Activated naive CD8-positive, alpha-beta T cell treated with anti-CD3 and anti-CD28 coated beads for 36 hours (primary cell): ENCODE measurements around the gene SETBP1. TPM values are rescaled to one million over a fixed set of nuclear protein-coding genes. Genes with fewer than 3 reads are reported as not detected.

ENCODE experiments used
- DNase-seq: peaks from one replicate; pipeline ENCODE4 v3.0.0; 2021
- H3K27ac Mint-ChIP-seq: one replicate; pipeline ENCODE4 v1.8.0; 2022; ENCODE audit warnings: mild to moderate bottlenecking, moderate library complexity, mixed read lengths
- H3K27me3 Mint-ChIP-seq: one replicate; pipeline ENCODE4 v1.8.0; 2022; ENCODE audit warnings: mild to moderate bottlenecking, mixed read lengths
- H3K36me3 Mint-ChIP-seq: one replicate; pipeline ENCODE4 v1.8.0; 2021; ENCODE audit warnings: mild to moderate bottlenecking, mixed read lengths
- H3K4me1 Mint-ChIP-seq: one replicate; pipeline ENCODE4 v1.8.0; 2021; ENCODE audit warnings: mixed read lengths
- H3K4me3 Mint-ChIP-seq: one replicate; pipeline ENCODE4 v1.8.0; 2022; ENCODE audit warnings: mild to moderate bottlenecking, moderate library complexity, mixed read lengths
- H3K9me3 Mint-ChIP-seq: one replicate; pipeline ENCODE4 v1.8.0; 2022; ENCODE audit warnings: mixed read lengths
- total RNA-seq, 2 experiments: library from RNA; stranded (reverse); gene quantifications; one replicate each; pipeline ENCODE4 v1.2.3, GENCODE V29; 2021

Gene SETBP1
- total RNA-seq, 2 experiments from 2014 or later = 3.8 to 3.9 TPM

- H3K27ac Mint-ChIP-seq = no peak overlapping the region
- no peaks in the 10 kb centered on the region for H3K36me3 Mint-ChIP-seq
These were observed 228.6 kb downstream of the SETBP1 start for GRCh38 chr18:44909191-44909719.

GRCh38 chr18:44911260-44911659, 230.6 kb downstream of the SETBP1 start:
- H3K27me3 Mint-ChIP-seq = peaks cover 34% of the 10 kb centered on the region
- peaks cover 2% of the 10 kb centered on the region for H3K9me3 Mint-ChIP-seq
- H3K36me3 Mint-ChIP-seq = no peaks in the 10 kb centered on the region
- H3K27ac Mint-ChIP-seq = no peak overlapping the region
- H3K4me1 Mint-ChIP-seq = peaks cover 14% of the 10 kb centered on the region
- no peak overlapping the region for H3K4me3 Mint-ChIP-seq
- DNase-seq = no peak

More at GRCh38 chr18:44909191-44909719, 228.6 kb downstream of the SETBP1 start:
- Mint-ChIP-seq H3K9me3 (peaks cover 2% of the 10 kb centered on the region), H3K4me3 (no peak overlapping the region), H3K27me3 (peaks cover 37% of the 10 kb centered on the region), H3K4me1 (peaks cover 20% of the 10 kb centered on the region)
- DNase-seq = no peak

- H3K9me3 Mint-ChIP-seq = peaks cover 2% of the 10 kb centered on the region
These were observed 231.1 kb downstream of the SETBP1 start for GRCh38 chr18:44911773-44912172.

GRCh38 chr18:44912740-44913478, 232.2 kb downstream of the SETBP1 start:
- peaks cover 2% of the 10 kb centered on the region for H3K9me3 Mint-ChIP-seq
- no peak for DNase-seq
- no peaks in the 10 kb centered on the region for H3K36me3 Mint-ChIP-seq
- no peak overlapping the region for H3K27ac Mint-ChIP-seq
- H3K4me3 Mint-ChIP-seq = no peak overlapping the region
- H3K27me3 Mint-ChIP-seq = peaks cover 31% of the 10 kb centered on the region
- peaks cover 14% of the 10 kb centered on the region for H3K4me1 Mint-ChIP-seq

More at GRCh38 chr18:44911773-44912172, 231.1 kb downstream of the SETBP1 start:
- H3K4me1 Mint-ChIP-seq = peaks cover 14% of the 10 kb centered on the region
- DNase-seq = no peak
- H3K36me3 Mint-ChIP-seq = no peaks in the 10 kb centered on the region
- H3K27me3 Mint-ChIP-seq = peaks cover 29% of the 10 kb centered on the region
- H3K27ac Mint-ChIP-seq = no peak overlapping the region
- H3K4me3 Mint-ChIP-seq = no peak overlapping the region

GRCh38 chr18:44914028-44914427, 233.3 kb downstream of the SETBP1 start:
- Mint-ChIP-seq H3K4me3 (no peak overlapping the region), H3K27ac (no peak overlapping the region), H3K36me3 (no peaks in the 10 kb centered on the region), H3K27me3 (peaks cover 28% of the 10 kb centered on the region), H3K4me1 (peaks cover 12% of the 10 kb centered on the region), H3K9me3 (no peaks in the 10 kb centered on the region)
- DNase-seq = no peak

- no peak overlapping the region for H3K27ac Mint-ChIP-seq
- peaks cover 6% of the 10 kb centered on the region for H3K4me1 Mint-ChIP-seq
- no peaks in the 10 kb centered on the region for H3K36me3 Mint-ChIP-seq
- H3K4me3 Mint-ChIP-seq = no peak overlapping the region
- no peaks in the 10 kb centered on the region for H3K9me3 Mint-ChIP-seq
- peaks cover 21% of the 10 kb centered on the region for H3K27me3 Mint-ChIP-seq
- no peak for DNase-seq
These were observed 234.5 kb downstream of the SETBP1 start for GRCh38 chr18:44915213-44915612.

- H3K27me3 Mint-ChIP-seq = peaks cover 17% of the 10 kb centered on the region
These were observed 235.0 kb downstream of the SETBP1 start for GRCh38 chr18:44915661-44916060.

GRCh38 chr18:44916429-44917207, 235.9 kb downstream of the SETBP1 start:
- no peaks in the 10 kb centered on the region for H3K36me3 Mint-ChIP-seq
- H3K27me3 Mint-ChIP-seq = peaks cover 15% of the 10 kb centered on the region
- no peak overlapping the region for H3K27ac Mint-ChIP-seq
- H3K9me3 Mint-ChIP-seq = no peaks in the 10 kb centered on the region
- no peak overlapping the region for H3K4me3 Mint-ChIP-seq
- peaks cover 1% of the 10 kb centered on the region for H3K4me1 Mint-ChIP-seq
- no peak for DNase-seq

More at GRCh38 chr18:44915661-44916060, 235.0 kb downstream of the SETBP1 start:
- Mint-ChIP-seq H3K27ac (no peak overlapping the region), H3K4me1 (peaks cover 6% of the 10 kb centered on the region), H3K4me3 (no peak overlapping the region), H3K9me3 (no peaks in the 10 kb centered on the region), H3K36me3 (no peaks in the 10 kb centered on the region)
- no peak for DNase-seq

GRCh38 chr18:44917216-44918141, 236.8 kb downstream of the SETBP1 start:
- peaks cover 15% of the 10 kb centered on the region for H3K27me3 Mint-ChIP-seq
- no peaks in the 10 kb centered on the region for H3K9me3 Mint-ChIP-seq
- no peaks in the 10 kb centered on the region for H3K36me3 Mint-ChIP-seq
- no peak overlapping the region for H3K27ac Mint-ChIP-seq
- no peak overlapping the region for H3K4me3 Mint-ChIP-seq
- DNase-seq = no peak
- H3K4me1 Mint-ChIP-seq = peaks cover 1% of the 10 kb centered on the region

- H3K27me3 Mint-ChIP-seq = peaks cover 15% of the 10 kb centered on the region
- H3K4me1 Mint-ChIP-seq = no peaks in the 10 kb centered on the region
- H3K9me3 Mint-ChIP-seq = no peaks in the 10 kb centered on the region
- H3K36me3 Mint-ChIP-seq = no peaks in the 10 kb centered on the region
- H3K4me3 Mint-ChIP-seq = no peak overlapping the region
- no peak overlapping the region for H3K27ac Mint-ChIP-seq
- no peak for DNase-seq
These were observed 237.4 kb downstream of the SETBP1 start for GRCh38 chr18:44918142-44918476.

GRCh38 chr18:44920441-44920840, 239.8 kb downstream of the SETBP1 start:
- H3K36me3 Mint-ChIP-seq = no peaks in the 10 kb centered on the region
- H3K27ac Mint-ChIP-seq = no peak overlapping the region
- H3K4me1 Mint-ChIP-seq = no peaks in the 10 kb centered on the region

GRCh38 chr18:44921974-44922373, 241.3 kb downstream of the SETBP1 start:
- no peak overlapping the region for H3K4me3 Mint-ChIP-seq
- no peaks in the 10 kb centered on the region for H3K36me3 Mint-ChIP-seq
- no peaks in the 10 kb centered on the region for H3K4me1 Mint-ChIP-seq
- peaks cover 11% of the 10 kb centered on the region for H3K27me3 Mint-ChIP-seq
- DNase-seq = no peak
- H3K27ac Mint-ChIP-seq = no peak overlapping the region
- no peaks in the 10 kb centered on the region for H3K9me3 Mint-ChIP-seq

More at GRCh38 chr18:44920441-44920840, 239.8 kb downstream of the SETBP1 start:
- Mint-ChIP-seq H3K9me3 (no peaks in the 10 kb centered on the region), H3K4me3 (no peak overlapping the region), H3K27me3 (peaks cover 11% of the 10 kb centered on the region)
- DNase-seq = no peak

GRCh38 chr18:44922968-44923367, 242.3 kb downstream of the SETBP1 start:
- H3K9me3 Mint-ChIP-seq = no peaks in the 10 kb centered on the region
- H3K36me3 Mint-ChIP-seq = no peaks in the 10 kb centered on the region
- no peak overlapping the region for H3K27ac Mint-ChIP-seq
- DNase-seq = no peak
- H3K27me3 Mint-ChIP-seq = peaks cover 6% of the 10 kb centered on the region
- no peaks in the 10 kb centered on the region for H3K4me1 Mint-ChIP-seq
- H3K4me3 Mint-ChIP-seq = no peak overlapping the region

- H3K4me1 Mint-ChIP-seq = no peaks in the 10 kb centered on the region
- H3K27me3 Mint-ChIP-seq = peaks cover 6% of the 10 kb centered on the region
- no peaks in the 10 kb centered on the region for H3K36me3 Mint-ChIP-seq
- H3K9me3 Mint-ChIP-seq = peaks cover 3% of the 10 kb centered on the region
- DNase-seq = no peak
- no peak overlapping the region for H3K4me3 Mint-ChIP-seq
- H3K27ac Mint-ChIP-seq = no peak overlapping the region
These were observed 244.3 kb downstream of the SETBP1 start for GRCh38 chr18:44924785-44925499.
